NCI-H128 (cell line): Measurements from ENCODE around the gene ROBO1.

ENCODE experiments used
- DNase-seq: peaks from one replicate; lab custom pipeline; 2025; ENCODE audit not compliant: unreplicated experiment; lab: John Stamatoyannopoulos, UW

The ROBO1 gene

GRCh38 chr3:78937475-78937874 lies 830.3 kb downstream of the ROBO1 start:
- no peak for DNase-seq

- no peak for DNase-seq
These were observed 840.0 kb downstream of the ROBO1 start for GRCh38 chr3:78927759-78928158.

GRCh38 chr3:78926523-78926922 lies 841.3 kb downstream of the ROBO1 start:
- DNase-seq = no peak

GRCh38 chr3:78924711-78925110 lies 843.1 kb downstream of the ROBO1 start:
- DNase-seq = no peak

- no peak for DNase-seq
These were observed 848.6 kb downstream of the ROBO1 start for GRCh38 chr3:78919021-78919755.

GRCh38 chr3:78918361-78919020 lies 849.3 kb downstream of the ROBO1 start:
- DNase-seq = no peak

- no peak for DNase-seq
These were observed 850.3 kb downstream of the ROBO1 start for GRCh38 chr3:78917536-78917935.

GRCh38 chr3:78913711-78914110 lies 854.1 kb downstream of the ROBO1 start:
- DNase-seq = no peak

GRCh38 chr3:78912687-78913086 lies 855.1 kb downstream of the ROBO1 start:
- no peak for DNase-seq

GRCh38 chr3:78912259-78912658 lies 855.5 kb downstream of the ROBO1 start:
- DNase-seq = no peak

- no peak for DNase-seq
These were observed 856.4 kb downstream of the ROBO1 start for GRCh38 chr3:78911394-78911793.

- DNase-seq = no peak
These were observed 859.6 kb downstream of the ROBO1 start for GRCh38 chr3:78908236-78908635.

GRCh38 chr3:78907367-78907766 lies 860.4 kb downstream of the ROBO1 start:
- DNase-seq = no peak

GRCh38 chr3:78906930-78907329 lies 860.9 kb downstream of the ROBO1 start:
- no peak for DNase-seq

- DNase-seq = no peak
These were observed 861.6 kb downstream of the ROBO1 start for GRCh38 chr3:78906245-78906644.

- DNase-seq = no peak
These were observed 862.1 kb downstream of the ROBO1 start for GRCh38 chr3:78905700-78906099.

- no peak for DNase-seq
These were observed 866.3 kb downstream of the ROBO1 start for GRCh38 chr3:78901544-78901943.

- DNase-seq = no peak
These were observed 866.9 kb downstream of the ROBO1 start for GRCh38 chr3:78900880-78901279.

- no peak for DNase-seq
These were observed 867.4 kb downstream of the ROBO1 start for GRCh38 chr3:78900426-78900825.

GRCh38 chr3:78895528-78895927 lies 872.3 kb downstream of the ROBO1 start:
- no peak for DNase-seq

- DNase-seq = no peak
These were observed 873.0 kb downstream of the ROBO1 start for GRCh38 chr3:78894787-78895186.

- DNase-seq = no peak
These were observed 874.6 kb downstream of the ROBO1 start for GRCh38 chr3:78893161-78893560.

GRCh38 chr3:78889348-78889747 lies 878.5 kb downstream of the ROBO1 start:
- DNase-seq = no peak
